GM21619 (cell line): Measurements from ENCODE around the gene RNF223.
"Not testable (repeated sequence)": the region's sequence is repeated elsewhere in the genome, so short reads cannot be mapped to it uniquely, and the experiment has no call there.

Experiments used
- ATAC-seq: cut with Tn5 transposase; IDR thresholded peaks from one replicate; pipeline ENCODE4 v1.9.1; 2021; ENCODE audit not compliant: unreplicated experiment

The RNF223 gene

DNA sequence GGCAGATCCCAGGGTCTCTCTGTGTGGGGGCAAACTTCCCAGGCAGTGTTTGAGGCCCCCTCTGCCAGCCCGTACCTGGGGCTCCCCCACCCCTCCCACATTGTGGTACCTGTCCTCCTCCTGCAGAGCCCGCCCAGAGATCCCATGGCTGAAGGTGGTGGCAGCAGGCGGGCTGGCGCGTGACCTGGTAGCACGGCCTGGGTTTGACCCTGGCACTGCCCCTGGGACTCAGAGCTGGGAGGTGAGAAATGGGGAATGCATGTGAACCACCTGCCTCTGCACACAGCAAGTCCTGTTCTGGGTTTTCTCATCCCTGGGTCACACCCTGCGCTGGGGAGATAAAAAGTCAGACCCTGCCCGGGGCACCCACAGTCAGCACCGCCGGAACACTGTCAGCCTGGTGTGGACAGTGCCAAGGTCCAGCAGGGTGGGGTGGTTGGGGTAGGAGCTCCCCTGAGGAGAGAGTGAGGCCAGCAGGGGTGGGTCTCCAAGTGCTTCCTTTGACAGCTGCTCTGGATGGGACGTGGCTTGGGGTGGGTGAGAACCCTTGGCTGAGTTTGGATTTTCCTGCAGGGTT lies 42.4 kb downstream of the RNF223 start:
- ATAC-seq = no peak

- not testable (repeated sequence) for ATAC-seq
Observed at GRCh38 chr1:1030867-1031658, 43.0 kb downstream of the RNF223 start.

- no peak for ATAC-seq
Observed at GRCh38 chr1:1027791-1028190, 46.3 kb downstream of the RNF223 start.

GRCh38 chr1:1026599-1027413 lies 47.3 kb downstream of the RNF223 start:
- ATAC-seq = no peak

GRCh38 chr1:1025730-1026129 lies 48.4 kb downstream of the RNF223 start:
- no peak for ATAC-seq

GRCh38 chr1:1024771-1025699 lies 49.1 kb downstream of the RNF223 start:
- no peak for ATAC-seq

DNA sequence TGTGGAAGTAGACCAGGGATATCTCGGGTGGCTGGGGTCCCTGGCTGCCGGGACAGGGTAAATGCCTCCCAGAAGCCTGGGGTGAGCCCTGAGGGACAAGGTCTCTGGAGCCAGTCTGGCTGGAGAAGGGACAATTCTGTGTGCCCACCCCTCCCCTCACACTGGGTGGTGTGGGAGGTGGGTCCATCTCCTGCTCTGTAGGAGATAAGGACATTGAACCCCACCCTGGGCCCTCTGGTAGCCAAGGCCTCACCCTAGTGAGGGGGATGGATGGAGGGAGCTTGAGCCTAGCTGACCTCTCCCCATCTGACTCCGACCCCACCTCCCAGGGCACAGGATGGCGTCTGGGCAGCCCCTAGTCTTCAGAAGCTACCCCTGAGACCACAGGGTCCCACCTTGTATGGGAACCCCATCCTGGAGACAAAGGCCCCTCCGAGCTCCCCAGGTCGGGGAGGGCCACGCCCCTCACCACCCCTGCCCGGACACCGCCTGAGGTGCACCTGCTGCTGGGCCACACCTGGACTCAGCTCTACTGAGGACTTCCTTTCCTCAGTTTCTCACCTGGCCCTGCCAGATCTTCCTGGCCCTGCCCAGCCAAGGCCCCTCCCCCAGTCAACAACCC lies 49.8 kb downstream of the RNF223 start:
- ATAC-seq = no peak

- ATAC-seq = no peak
Observed at GRCh38 chr1:1023700-1024099, 50.4 kb downstream of the RNF223 start.

GRCh38 chr1:1022302-1023009 lies 51.6 kb downstream of the RNF223 start:
- ATAC-seq = no peak

- no peak for ATAC-seq
Observed at GRCh38 chr1:1021920-1022259, 52.2 kb downstream of the RNF223 start.

DNA sequence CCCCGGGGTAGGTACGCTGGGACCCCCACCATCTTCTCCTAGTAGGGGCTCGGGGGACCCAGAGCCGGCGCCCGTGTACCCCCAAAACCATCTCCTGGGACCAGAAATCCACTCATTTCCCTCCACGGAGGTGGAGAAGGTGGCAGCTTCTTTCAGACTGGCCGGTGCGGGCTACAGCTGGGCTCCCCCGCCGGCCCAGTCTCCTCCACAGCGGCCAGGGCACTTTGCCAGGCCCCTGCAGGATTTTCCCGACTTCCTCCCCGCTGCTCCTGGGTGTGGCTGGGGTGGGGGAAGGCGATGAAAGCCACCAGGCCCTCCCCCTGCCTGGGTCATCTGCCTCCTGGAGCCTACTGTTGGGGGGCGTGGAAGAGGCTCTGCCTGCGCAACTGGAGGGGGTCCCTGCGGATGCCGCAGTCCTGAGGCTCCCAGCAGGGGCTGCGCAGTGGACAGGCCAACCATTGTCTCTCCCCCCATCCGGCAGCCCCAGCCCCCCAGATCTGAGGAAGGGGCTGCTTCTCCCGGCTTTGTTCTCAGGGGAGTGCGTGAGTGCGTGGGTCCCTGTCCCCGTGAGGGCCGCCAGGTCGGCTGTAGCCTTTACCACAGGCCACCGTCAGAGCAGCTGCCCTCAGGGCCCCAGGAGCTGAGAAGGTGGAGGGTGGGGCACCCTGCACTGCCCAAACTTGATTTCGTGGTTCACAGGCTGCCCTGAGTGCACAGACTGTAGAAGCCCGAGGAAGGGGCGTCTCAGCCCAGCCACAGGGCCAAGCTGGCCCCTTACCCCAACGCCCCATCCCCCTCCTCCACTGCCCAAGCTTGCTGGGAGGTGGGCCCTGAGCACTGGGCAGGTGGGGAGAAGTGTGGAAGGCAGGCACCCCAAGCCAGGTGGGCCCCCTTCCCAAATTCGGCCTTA lies 52.8 kb downstream of the RNF223 start:
- no peak for ATAC-seq
